GM12864 (cell line): ENCODE results near the gene DTX3.

Source experiments
- DNase-seq: peaks from one replicate; pipeline ENCODE4 v3.0.0-alpha.2; 2011; ENCODE audit warnings: low read depth
- H3K4me3 ChIP-seq: 2 replicates; pipeline ENCODE4 v1.5.1; 2011; ENCODE audit warnings: mild to moderate bottlenecking, low read depth, low read length, control low read depth
- CTCF ChIP-seq: IDR thresholded peaks from 2 replicates; pipeline ENCODE4 v1.5.1; 2011; ENCODE audit warnings: low read depth, mild to moderate bottlenecking, moderate library complexity, low read length, control low read depth, inconsistent platforms; ENCODE audit errors: missing control alignments

DTX3 gene

GRCh38 chr12:57621497-57622292, 17.1 kb downstream of the DTX3 start:
- TF ChIP-seq CTCF = peak; percentile 84
- 0 out of 2 replicates have a peak overlapping the region, but pooled peaks have one; percentile 4 for H3K4me3 ChIP-seq
- DNase-seq = no peak

GRCh38 chr12:57622293-57623245, 17.9 kb downstream of the DTX3 start:
- H3K4me3 ChIP-seq = no peak overlapping the region
- TF ChIP-seq CTCF = no peak
- no peak for DNase-seq

- TF ChIP-seq CTCF = no peak
- no peak overlapping the region for H3K4me3 ChIP-seq
- DNase-seq = no peak
Observed at GRCh38 chr12:57623385-57623784, 18.8 kb downstream of the DTX3 start.

- no peak for DNase-seq
- H3K4me3 ChIP-seq = no peak overlapping the region
- no peak for TF ChIP-seq CTCF
Observed at GRCh38 chr12:57623811-57624390, 19.3 kb downstream of the DTX3 start.

GRCh38 chr12:57624441-57625220, 20.0 kb downstream of the DTX3 start:
- no peak for DNase-seq
- TF ChIP-seq CTCF = no peak

More at GRCh38 chr12:57624441-57625220, 20.0 kb downstream of the DTX3 start:
- no peak overlapping the region for H3K4me3 ChIP-seq
